Measurements from ENCODE around the gene ANK2. TPM values are rescaled to one million over a fixed set of nuclear protein-coding genes. Genes with fewer than 3 reads are reported as not detected.

ANK2 gene
- total RNA-seq, 2 experiments from 2014 or later: 0.38 to 4.0 TPM

- no peak for DNase-seq (ENCODE audit: low spot score)
- ChIA-PET CTCF (ENCODE audit: unreplicated experiment) (no interaction called here), POLR2A (interaction anchor here (0.6 to 0.9 kb wide), 2 partner anchors 13 to 17 kb away, joined by 3 read pairs; no protein-coding TSS in a partner anchor)
- Histone ChIP-seq H3K36me3 (ENCODE audit: insufficient read depth, low read length) (no peaks in the 10 kb centered on the region), H3K9me3 (ENCODE audit: low read length) (no peaks in the 10 kb centered on the region), H3K4me1 (ENCODE audit: insufficient read depth, low read length, poor library complexity, severe bottlenecking) (no peaks in the 10 kb centered on the region), H3K4me3 (ENCODE audit: low read depth, low read length, poor library complexity, severe bottlenecking) (no peak overlapping the region), H3K27ac (ENCODE audit: low read depth, low read length, poor library complexity, severe bottlenecking) (no peak overlapping the region), H2AFZ (ENCODE audit: low read length) (no peak overlapping the region), H4K20me1 (ENCODE audit: insufficient read depth, low read length) (no peaks in the 10 kb centered on the region), H3K4me2 (ENCODE audit: low read length) (no peak overlapping the region), H3K9me2 (ENCODE audit: insufficient read depth, low read length) (no peaks in the 10 kb centered on the region), H3K79me2 (ENCODE audit: insufficient read depth, low read depth, low read length) (no peaks in the 10 kb centered on the region)
- intact Hi-C loops (cut with micrococcal nuclease; ENCODE audit: unreplicated experiment): no loop called here
- no TSS peak for BruUV-seq (replicated peaks)
- TF ChIP-seq EZH2phosphoT487 (IDR thresholded peaks at IDR 0.05; ENCODE audit: borderline replicate concordance, low read depth, low read length) (no peak), CTCF (conservative IDR thresholded peaks at IDR 0.05; ENCODE audit: low read length) (no peak)
Measured at GRCh38 chr4:113116414-113117357, 67.2 kb downstream of the ANK2 start.

DNA sequence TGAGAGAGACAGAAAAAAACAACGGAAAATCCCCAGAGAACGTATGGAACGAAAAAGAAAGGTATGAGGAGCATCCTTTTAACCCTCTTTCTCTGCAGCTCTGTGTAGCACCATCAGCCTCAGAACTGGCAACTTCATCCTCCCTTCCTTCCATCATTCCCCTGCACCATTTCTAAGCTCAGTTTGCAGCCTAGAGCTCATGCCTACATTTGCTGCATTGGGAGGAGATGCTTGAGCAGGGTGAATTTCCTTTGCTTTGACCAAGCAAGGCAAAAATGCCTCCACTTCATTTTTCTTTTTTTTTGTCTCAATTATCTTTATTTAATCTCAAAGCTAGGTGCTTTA lies 67.9 kb downstream of the ANK2 start:
- DNase-seq (ENCODE audit: low spot score): no peak
- no peaks in the 10 kb centered on the region for H3K36me3 ChIP-seq (ENCODE audit: insufficient read depth, low read length)
- no TSS peak for BruUV-seq (replicated peaks)
- no peaks in the 10 kb centered on the region for H3K4me1 ChIP-seq (ENCODE audit: insufficient read depth, low read length, poor library complexity, severe bottlenecking)
- no peak overlapping the region for H3K4me2 ChIP-seq (ENCODE audit: low read length)
- no peaks in the 10 kb centered on the region for H3K9me3 ChIP-seq (ENCODE audit: low read length)
- H3K79me2 ChIP-seq (ENCODE audit: insufficient read depth, low read depth, low read length): no peaks in the 10 kb centered on the region
- TF ChIP-seq CTCF (conservative IDR thresholded peaks at IDR 0.05; ENCODE audit: low read length) (no peak), EZH2phosphoT487 (IDR thresholded peaks at IDR 0.05; ENCODE audit: borderline replicate concordance, low read depth, low read length) (no peak)
- H3K4me3 ChIP-seq (ENCODE audit: low read depth, low read length, poor library complexity, severe bottlenecking): no peak overlapping the region
- ChIA-PET POLR2A (interaction anchor here (0.6 to 0.9 kb wide), 2 partner anchors 12 to 18 kb away, joined by 3 read pairs; no protein-coding TSS in a partner anchor), CTCF (ENCODE audit: unreplicated experiment) (no interaction called here)
- H2AFZ ChIP-seq (ENCODE audit: low read length): no peak overlapping the region
- intact Hi-C loops (cut with micrococcal nuclease; ENCODE audit: unreplicated experiment): no loop called here
- no peaks in the 10 kb centered on the region for H3K9me2 ChIP-seq (ENCODE audit: insufficient read depth, low read length)
- no peaks in the 10 kb centered on the region for H4K20me1 ChIP-seq (ENCODE audit: insufficient read depth, low read length)
- H3K27ac ChIP-seq (ENCODE audit: low read depth, low read length, poor library complexity, severe bottlenecking): no peak overlapping the region

- no peak for TF ChIP-seq CTCF (conservative IDR thresholded peaks at IDR 0.05; ENCODE audit: low read length)
- TF ChIP-seq EZH2phosphoT487 (IDR thresholded peaks at IDR 0.05; ENCODE audit: borderline replicate concordance, low read depth, low read length): no peak
- no peaks in the 10 kb centered on the region for H3K79me2 ChIP-seq (ENCODE audit: insufficient read depth, low read depth, low read length)
- H4K20me1 ChIP-seq (ENCODE audit: insufficient read depth, low read length): no peaks in the 10 kb centered on the region
- H3K9me3 ChIP-seq (ENCODE audit: low read length): no peaks in the 10 kb centered on the region
- H3K4me2 ChIP-seq (ENCODE audit: low read length): no peak overlapping the region
- intact Hi-C loops (cut with micrococcal nuclease; ENCODE audit: unreplicated experiment): no loop called here
- H3K36me3 ChIP-seq (ENCODE audit: insufficient read depth, low read length): no peaks in the 10 kb centered on the region
- no peak overlapping the region for H3K27ac ChIP-seq (ENCODE audit: low read depth, low read length, poor library complexity, severe bottlenecking)
- DNase-seq (ENCODE audit: low spot score): no peak
- POLR2A ChIA-PET: no interaction called here
- H3K9me2 ChIP-seq (ENCODE audit: insufficient read depth, low read length): no peaks in the 10 kb centered on the region
- CTCF ChIA-PET (ENCODE audit: unreplicated experiment): no interaction called here
- H3K4me3 ChIP-seq (ENCODE audit: low read depth, low read length, poor library complexity, severe bottlenecking): no peak overlapping the region
- BruUV-seq (replicated peaks): no TSS peak
- no peaks in the 10 kb centered on the region for H3K4me1 ChIP-seq (ENCODE audit: insufficient read depth, low read length, poor library complexity, severe bottlenecking)
- no peak overlapping the region for H2AFZ ChIP-seq (ENCODE audit: low read length)
Measured at GRCh38 chr4:113122066-113122465, 72.6 kb downstream of the ANK2 start.
